Measurements from ENCODE around the gene HMCN1.

The HMCN1 gene

GRCh38 chr1:186026946-186027345, 292.8 kb downstream of the HMCN1 start:
- Histone ChIP-seq H3K27ac (ENCODE audit: low read depth, low read length) (no peak overlapping the region), H3K4me2 (ENCODE audit: low read length) (no peak overlapping the region), H4K8ac (ENCODE audit: low read depth, low read length) (no peak overlapping the region), H3K4me3 (ENCODE audit: low read depth, low read length) (no peak overlapping the region), H3K79me2 (ENCODE audit: control insufficient read depth, insufficient read depth, low read length, poor library complexity) (no peaks in the 10 kb centered on the region), H2BK12ac (ENCODE audit: low read length) (no peak overlapping the region), H4K12ac (ENCODE audit: low read depth, low read length) (no peak overlapping the region), H3K4ac (ENCODE audit: low read depth, low read length) (no peak overlapping the region), H3K27me3 (ENCODE audit: insufficient read depth, low read length) (no peaks in the 10 kb centered on the region), H2BK5ac (ENCODE audit: low read depth, low read length, poor library complexity) (no peak overlapping the region), H3K18ac (ENCODE audit: low read length) (no peak overlapping the region), H2AK5ac (ENCODE audit: low read length) (no peak overlapping the region), H2BK120ac (ENCODE audit: insufficient read depth, low read length, poor library complexity) (no peak overlapping the region), H3K23ac (ENCODE audit: low read length) (no peak overlapping the region), H3K9me3 (ENCODE audit: insufficient read depth, low read depth, low read length) (no peaks in the 10 kb centered on the region), H3K79me1 (ENCODE audit: low read length) (no peaks in the 10 kb centered on the region), H3K4me1 (ENCODE audit: control insufficient read depth in 1 of 2, insufficient read depth in 2 of 2, low read length in 2 of 2) (no peaks in the 10 kb centered on the region), H3K9ac (ENCODE audit: low read length) (no peak overlapping the region), H4K91ac (ENCODE audit: low read depth, low read length) (no peak overlapping the region), H3K36me3 (ENCODE audit: control insufficient read depth in 1 of 2, insufficient read depth in 2 of 2, low read length in 2 of 2) (peaks cover 0 to 2% of the 10 kb centered on the region in 2 experiments), H3K14ac (ENCODE audit: low read length) (no peak overlapping the region), H2AFZ (ENCODE audit: insufficient read depth, low read length, poor library complexity) (no peak overlapping the region)
- no peak for DNase-seq
- no CpG with 5 or more reads among the region's 1 CpG for WGBS (ENCODE audit: extremely low coverage, insufficient coverage, insufficient read length)

GRCh38 chr1:186027621-186028020, 293.4 kb downstream of the HMCN1 start:
- Histone ChIP-seq H3K79me1 (ENCODE audit: low read length) (no peaks in the 10 kb centered on the region), H3K9ac (ENCODE audit: low read length) (no peak overlapping the region), H3K27me3 (ENCODE audit: insufficient read depth, low read length) (no peaks in the 10 kb centered on the region), H3K4me1 (ENCODE audit: control insufficient read depth in 1 of 2, insufficient read depth in 2 of 2, low read length in 2 of 2) (no peaks in the 10 kb centered on the region), H3K9me3 (ENCODE audit: insufficient read depth, low read depth, low read length) (no peaks in the 10 kb centered on the region), H2BK120ac (ENCODE audit: insufficient read depth, low read length, poor library complexity) (no peak overlapping the region), H4K8ac (ENCODE audit: low read depth, low read length) (no peak overlapping the region), H3K23ac (ENCODE audit: low read length) (no peak overlapping the region), H4K91ac (ENCODE audit: low read depth, low read length) (no peak overlapping the region), H3K4ac (ENCODE audit: low read depth, low read length) (no peak overlapping the region), H2AFZ (ENCODE audit: insufficient read depth, low read length, poor library complexity) (no peak overlapping the region), H3K14ac (ENCODE audit: low read length) (no peak overlapping the region), H3K79me2 (ENCODE audit: control insufficient read depth, insufficient read depth, low read length, poor library complexity) (no peaks in the 10 kb centered on the region), H3K36me3 (ENCODE audit: control insufficient read depth in 1 of 2, insufficient read depth in 2 of 2, low read length in 2 of 2) (peaks cover 0 to 2% of the 10 kb centered on the region in 2 experiments), H2AK5ac (ENCODE audit: low read length) (no peak overlapping the region), H2BK5ac (ENCODE audit: low read depth, low read length, poor library complexity) (no peak overlapping the region), H3K27ac (ENCODE audit: low read depth, low read length) (no peak overlapping the region), H2BK12ac (ENCODE audit: low read length) (no peak overlapping the region), H3K18ac (ENCODE audit: low read length) (no peak overlapping the region), H3K4me2 (ENCODE audit: low read length) (no peak overlapping the region), H3K4me3 (ENCODE audit: low read depth, low read length) (no peak overlapping the region), H4K12ac (ENCODE audit: low read depth, low read length) (no peak overlapping the region)
- no peak for DNase-seq
- no CpG with 5 or more reads among the region's 3 CpGs for WGBS (ENCODE audit: extremely low coverage, insufficient coverage, insufficient read length)

GRCh38 chr1:186030453-186030852, 296.3 kb downstream of the HMCN1 start:
- Histone ChIP-seq H3K23ac (ENCODE audit: low read length) (no peak overlapping the region), H2BK120ac (ENCODE audit: insufficient read depth, low read length, poor library complexity) (no peak overlapping the region), H4K91ac (ENCODE audit: low read depth, low read length) (no peak overlapping the region), H3K4me3 (ENCODE audit: low read depth, low read length) (no peak overlapping the region), H3K9ac (ENCODE audit: low read length) (no peak overlapping the region), H3K4ac (ENCODE audit: low read depth, low read length) (no peak overlapping the region), H4K12ac (ENCODE audit: low read depth, low read length) (no peak overlapping the region), H3K79me2 (ENCODE audit: control insufficient read depth, insufficient read depth, low read length, poor library complexity) (no peaks in the 10 kb centered on the region), H4K8ac (ENCODE audit: low read depth, low read length) (no peak overlapping the region), H3K27ac (ENCODE audit: low read depth, low read length) (no peak overlapping the region), H2AFZ (ENCODE audit: insufficient read depth, low read length, poor library complexity) (no peak overlapping the region), H3K79me1 (ENCODE audit: low read length) (no peaks in the 10 kb centered on the region), H2AK5ac (ENCODE audit: low read length) (no peak overlapping the region), H3K4me1 (ENCODE audit: control insufficient read depth in 1 of 2, insufficient read depth in 2 of 2, low read length in 2 of 2) (no peaks in the 10 kb centered on the region), H3K9me3 (ENCODE audit: insufficient read depth, low read depth, low read length) (no peaks in the 10 kb centered on the region), H2BK5ac (ENCODE audit: low read depth, low read length, poor library complexity) (no peak overlapping the region), H3K18ac (ENCODE audit: low read length) (no peak overlapping the region), H3K4me2 (ENCODE audit: low read length) (no peak overlapping the region), H3K14ac (ENCODE audit: low read length) (no peak overlapping the region), H2BK12ac (ENCODE audit: low read length) (no peak overlapping the region), H3K36me3 (ENCODE audit: control insufficient read depth in 1 of 2, insufficient read depth in 2 of 2, low read length in 2 of 2) (peaks cover 0 to 2% of the 10 kb centered on the region in 2 experiments), H3K27me3 (ENCODE audit: insufficient read depth, low read length) (no peaks in the 10 kb centered on the region)
- no peak for DNase-seq

GRCh38 chr1:186033847-186034271, 299.7 kb downstream of the HMCN1 start:
- H3K4me2 ChIP-seq (ENCODE audit: low read length), result no peak overlapping the region
- no peaks in the 10 kb centered on the region for H3K27me3 ChIP-seq (ENCODE audit: insufficient read depth, low read length)
- H2AK5ac ChIP-seq (ENCODE audit: low read length), result no peak overlapping the region
- H3K23ac ChIP-seq (ENCODE audit: low read length), result no peak overlapping the region
- no peak overlapping the region for H3K4ac ChIP-seq (ENCODE audit: low read depth, low read length)
- H2AFZ ChIP-seq (ENCODE audit: insufficient read depth, low read length, poor library complexity), result no peak overlapping the region
- H2BK5ac ChIP-seq (ENCODE audit: low read depth, low read length, poor library complexity), result no peak overlapping the region
- H3K79me2 ChIP-seq (ENCODE audit: control insufficient read depth, insufficient read depth, low read length, poor library complexity), result no peaks in the 10 kb centered on the region
- no peak overlapping the region for H3K14ac ChIP-seq (ENCODE audit: low read length)
- DNase-seq, result no peak
- no peaks in the 10 kb centered on the region for H3K9me3 ChIP-seq (ENCODE audit: insufficient read depth, low read depth, low read length)
- no peak overlapping the region for H3K18ac ChIP-seq (ENCODE audit: low read length)
- no peaks in the 10 kb centered on the region for H3K36me3 ChIP-seq (ENCODE audit: control insufficient read depth in 1 of 2, insufficient read depth in 2 of 2, low read length in 2 of 2)
- no peak overlapping the region for H4K8ac ChIP-seq (ENCODE audit: low read depth, low read length)
- H3K4me1 ChIP-seq (ENCODE audit: control insufficient read depth in 1 of 2, insufficient read depth in 2 of 2, low read length in 2 of 2), result no peaks in the 10 kb centered on the region
- H3K79me1 ChIP-seq (ENCODE audit: low read length), result no peaks in the 10 kb centered on the region
- H2BK120ac ChIP-seq (ENCODE audit: insufficient read depth, low read length, poor library complexity), result no peak overlapping the region
- H3K9ac ChIP-seq (ENCODE audit: low read length), result no peak overlapping the region
- H4K91ac ChIP-seq (ENCODE audit: low read depth, low read length), result no peak overlapping the region
- no peak overlapping the region for H4K12ac ChIP-seq (ENCODE audit: low read depth, low read length)
- no peak overlapping the region for H2BK12ac ChIP-seq (ENCODE audit: low read length)
- no peak overlapping the region for H3K4me3 ChIP-seq (ENCODE audit: low read depth, low read length)
- H3K27ac ChIP-seq (ENCODE audit: low read depth, low read length), result no peak overlapping the region
- WGBS (ENCODE audit: extremely low coverage, insufficient coverage, insufficient read length), result no CpG with 5 or more reads among the region's 2 CpGs

All from trophoblast cell (in vitro differentiated cells and primary cell).